Gastroesophageal sphincter (tissue), 4 donors: ENCODE results near the gene KIF12. TPM values are rescaled to one million over a fixed set of nuclear protein-coding genes. Genes with fewer than 3 reads are reported as not detected.

Source experiments
- ATAC-seq: fragments of 150-250 bp; one replicate; pipeline ENCODE4 v1.9.1; 2016; ENCODE audit warnings: mild to moderate bottlenecking, moderate library complexity
- H3K27ac ChIP-seq, 4 donors: fragments of 200-600 bp; sonication (generic) in 3 of 4; 1 replicate in 3 of 4; 2 replicates in 1 of 4; pipeline ENCODE4 v1.5.1; 2016 to 2019
- H3K27me3 ChIP-seq: fragments of 200-600 bp; sonication (generic); one replicate; pipeline ENCODE4 v1.5.1; 2019
- H3K36me3 ChIP-seq, 2 donors: fragments of 200-600 bp; sonication (generic); one replicate each; pipeline ENCODE4 v1.5.1; 2019; ENCODE audit warnings: control low read depth in 1 of 2
- H3K4me1 ChIP-seq, 3 donors: fragments of 200-600 bp; sonication (generic); 1 replicate in 2 of 3; 2 replicates in 1 of 3; pipeline ENCODE4 v1.5.1; 2016 to 2019; ENCODE audit warnings: control low read depth in 2 of 3
- H3K4me3 ChIP-seq, 2 donors: fragments of 200-600 bp; sonication (generic); one replicate each; pipeline ENCODE4 v1.5.1; 2019; ENCODE audit warnings: mild to moderate bottlenecking in 1 of 2, moderate library complexity in 1 of 2
- H3K9me3 ChIP-seq, 3 donors: fragments of 200-600 bp; sonication (generic); one replicate each; pipeline ENCODE4 v1.5.1; 2017 to 2019; ENCODE audit warnings: control low read depth in 2 of 3
- EP300 ChIP-seq: sonication (generic); formaldehyde crosslinking; IDR thresholded peaks from one replicate; pipeline ENCODE4 v1.6.1; 2017; ENCODE audit warnings: antibody characterized with exemption, mild to moderate bottlenecking
- POLR2A ChIP-seq, 2 donors: fragments of 450-650 bp; IDR thresholded peaks; one replicate each; pipeline ENCODE4 v1.6.1; 2017; ENCODE audit warnings: antibody characterized with exemption in 2 of 2, mild to moderate bottlenecking in 2 of 2, moderate library complexity in 1 of 2
- POLR2AphosphoS5 ChIP-seq: sonication (generic); formaldehyde crosslinking; IDR thresholded peaks from one replicate; pipeline ENCODE4 v1.6.1; 2017; ENCODE audit warnings: antibody characterized with exemption
- WGBS, 2 donors: methylation state at CpG; one replicate each; pipeline ENCODE4 v1.1.5; 2018; ENCODE audit warnings: low coverage in 1 of 2; 5-methylcytosine and 5-hydroxymethylcytosine counted together
- total RNA-seq, 4 donors: library from RNA; depleted of rRNA; stranded (reverse); fragments of >200 nt; gene quantifications; one replicate each; pipeline ENCODE4 v1.1.0, GENCODE V29; 2016
- TF ChIP-seq, protein P1 (sequence below), 4 experiments: fragments of 200-600 bp in 2 of 4; fragments of 450-650 bp in 2 of 4; sonication (generic) in 1 of 4; IDR thresholded peaks; one replicate each; pipeline ENCODE4 v1.5.1; 2017 to 2019; ENCODE audit warnings: antibody characterized with exemption in 4 of 4, mild to moderate bottlenecking in 2 of 4, moderate library complexity in 2 of 4

Gene KIF12
- total RNA-seq, 4 donors from 2014 or later: not detected

DNA sequence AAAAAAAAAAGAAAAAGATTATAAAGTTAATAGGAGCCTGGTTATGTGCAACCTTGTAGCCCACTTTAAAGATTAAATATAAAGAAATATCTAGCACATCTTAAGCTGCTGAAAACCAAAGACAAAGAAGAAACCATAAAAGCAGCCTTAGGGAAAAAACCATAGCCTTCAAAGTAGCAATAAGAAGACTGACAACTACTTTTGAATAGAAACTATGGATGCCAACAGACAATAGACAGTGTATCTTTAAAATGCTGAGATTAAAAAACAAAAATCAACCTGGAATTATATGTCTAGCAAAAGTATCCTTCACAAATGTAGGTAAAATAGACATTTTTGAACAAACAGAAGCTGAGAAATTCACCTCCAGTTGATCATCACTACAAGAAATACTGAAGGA lies 3.4 kb upstream of the KIF12 start:
- H3K27me3 ChIP-seq: peaks cover 35% of the 10 kb centered on the region
- H3K4me3 ChIP-seq: no peak overlapping the region
- TF ChIP-seq POLR2AphosphoS5 (no peak), POLR2A (IDR thresholded peaks at IDR 0.05) (no peak), EP300 (no peak)
- TF ChIP-seq, protein P1, sequence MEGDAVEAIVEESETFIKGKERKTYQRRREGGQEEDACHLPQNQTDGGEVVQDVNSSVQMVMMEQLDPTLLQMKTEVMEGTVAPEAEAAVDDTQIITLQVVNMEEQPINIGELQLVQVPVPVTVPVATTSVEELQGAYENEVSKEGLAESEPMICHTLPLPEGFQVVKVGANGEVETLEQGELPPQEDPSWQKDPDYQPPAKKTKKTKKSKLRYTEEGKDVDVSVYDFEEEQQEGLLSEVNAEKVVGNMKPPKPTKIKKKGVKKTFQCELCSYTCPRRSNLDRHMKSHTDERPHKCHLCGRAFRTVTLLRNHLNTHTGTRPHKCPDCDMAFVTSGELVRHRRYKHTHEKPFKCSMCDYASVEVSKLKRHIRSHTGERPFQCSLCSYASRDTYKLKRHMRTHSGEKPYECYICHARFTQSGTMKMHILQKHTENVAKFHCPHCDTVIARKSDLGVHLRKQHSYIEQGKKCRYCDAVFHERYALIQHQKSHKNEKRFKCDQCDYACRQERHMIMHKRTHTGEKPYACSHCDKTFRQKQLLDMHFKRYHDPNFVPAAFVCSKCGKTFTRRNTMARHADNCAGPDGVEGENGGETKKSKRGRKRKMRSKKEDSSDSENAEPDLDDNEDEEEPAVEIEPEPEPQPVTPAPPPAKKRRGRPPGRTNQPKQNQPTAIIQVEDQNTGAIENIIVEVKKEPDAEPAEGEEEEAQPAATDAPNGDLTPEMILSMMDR (IDR thresholded peaks at IDR 0.05): no peak
- ATAC-seq: no peak
- H3K9me3 ChIP-seq: peaks cover 0 to 22% (median 0%) of the 10 kb centered on the region in 3 donors
- H3K4me1 ChIP-seq: peaks cover 0 to 15% (median 5%) of the 10 kb centered on the region in 3 donors
- no peaks in the 10 kb centered on the region for H3K36me3 ChIP-seq
- H3K27ac ChIP-seq: no peak overlapping the region

DNA sequence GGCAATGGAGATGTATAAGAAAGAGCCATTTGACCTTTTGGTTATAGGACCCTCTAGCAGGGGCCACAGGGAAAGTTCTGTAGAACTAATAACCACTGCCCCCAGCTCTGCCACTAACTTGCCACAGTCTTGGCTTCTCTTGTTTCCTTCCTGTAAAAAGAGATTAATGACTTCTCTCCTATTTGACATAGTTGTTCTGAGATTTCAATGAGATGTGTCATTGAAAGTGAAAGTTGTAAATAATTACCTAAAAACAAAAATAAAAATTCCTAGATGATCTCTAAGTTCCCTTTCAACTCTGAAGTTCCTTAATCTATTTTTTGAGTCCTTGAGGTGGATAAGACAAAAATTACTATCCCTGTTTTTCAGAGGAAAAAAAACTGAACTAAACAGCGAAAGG lies 1.4 kb upstream of the KIF12 start:
- Histone ChIP-seq H3K4me3 (no peak overlapping the region), H3K27me3 (peaks cover 53% of the 10 kb centered on the region), H3K36me3 (no peaks in the 10 kb centered on the region), H3K27ac (no peak overlapping the region), H3K9me3 (peaks cover 0 to 22% (median 0%) of the 10 kb centered on the region in 3 donors), H3K4me1 (peaks cover 0 to 19% (median 5%) of the 10 kb centered on the region in 3 donors)
- WGBS, 2 donors: 73 to 86% methylated on average over 1 of the region's 1 CpG
- TF ChIP-seq POLR2A (IDR thresholded peaks at IDR 0.05) (no peak), EP300 (no peak), POLR2AphosphoS5 (no peak)
- TF ChIP-seq, protein P1 (IDR thresholded peaks at IDR 0.05): no peak
- no peak for ATAC-seq

DNA sequence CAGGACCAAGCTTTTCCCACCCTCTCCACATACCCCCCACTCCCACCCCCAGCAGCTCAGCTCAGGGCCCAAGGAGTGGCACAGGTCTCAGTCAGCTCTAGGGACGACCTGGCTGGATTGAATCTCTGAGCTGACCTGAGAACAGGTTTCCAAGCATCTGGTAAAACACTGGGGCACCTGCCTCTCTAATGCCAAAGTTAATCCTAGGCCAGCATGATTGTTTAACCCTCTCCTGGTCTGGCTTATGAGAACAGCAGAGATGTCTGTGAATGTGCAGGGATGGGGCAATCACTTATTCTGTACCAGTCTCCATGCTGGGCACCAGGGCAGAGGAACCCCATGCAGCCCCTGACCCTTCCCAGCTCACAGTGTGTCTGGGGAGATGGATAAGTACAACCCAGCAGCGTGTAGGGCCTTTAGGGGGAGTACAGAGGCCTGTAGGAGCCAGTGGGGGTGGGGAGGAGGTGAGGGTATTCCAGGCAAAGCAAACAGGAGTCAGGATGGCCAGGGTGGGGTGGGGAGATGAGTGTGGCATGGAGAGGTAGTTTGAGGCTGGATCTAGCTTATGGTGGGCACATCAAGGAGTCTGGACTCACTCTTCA lies 678 bp upstream of the KIF12 start:
- no peaks in the 10 kb centered on the region for H3K36me3 ChIP-seq
- 100% methylated on average over 1 of the region's 2 CpGs; no CpG with 5 or more reads in 1 of the 2 donors for WGBS, 2 donors
- peaks cover 61% of the 10 kb centered on the region for H3K27me3 ChIP-seq
- TF ChIP-seq POLR2A (IDR thresholded peaks at IDR 0.05): no peak
- no peak for TF ChIP-seq POLR2AphosphoS5
- TF ChIP-seq, protein P1 (IDR thresholded peaks at IDR 0.05): no peak
- no peak for TF ChIP-seq EP300
- no peak overlapping the region for H3K4me3 ChIP-seq
- ATAC-seq: no peak
- H3K4me1 ChIP-seq: peaks cover 0 to 19% (median 5%) of the 10 kb centered on the region in 3 donors
- H3K9me3 ChIP-seq: peaks cover 0 to 22% (median 0%) of the 10 kb centered on the region in 3 donors
- no peak overlapping the region for H3K27ac ChIP-seq

DNA sequence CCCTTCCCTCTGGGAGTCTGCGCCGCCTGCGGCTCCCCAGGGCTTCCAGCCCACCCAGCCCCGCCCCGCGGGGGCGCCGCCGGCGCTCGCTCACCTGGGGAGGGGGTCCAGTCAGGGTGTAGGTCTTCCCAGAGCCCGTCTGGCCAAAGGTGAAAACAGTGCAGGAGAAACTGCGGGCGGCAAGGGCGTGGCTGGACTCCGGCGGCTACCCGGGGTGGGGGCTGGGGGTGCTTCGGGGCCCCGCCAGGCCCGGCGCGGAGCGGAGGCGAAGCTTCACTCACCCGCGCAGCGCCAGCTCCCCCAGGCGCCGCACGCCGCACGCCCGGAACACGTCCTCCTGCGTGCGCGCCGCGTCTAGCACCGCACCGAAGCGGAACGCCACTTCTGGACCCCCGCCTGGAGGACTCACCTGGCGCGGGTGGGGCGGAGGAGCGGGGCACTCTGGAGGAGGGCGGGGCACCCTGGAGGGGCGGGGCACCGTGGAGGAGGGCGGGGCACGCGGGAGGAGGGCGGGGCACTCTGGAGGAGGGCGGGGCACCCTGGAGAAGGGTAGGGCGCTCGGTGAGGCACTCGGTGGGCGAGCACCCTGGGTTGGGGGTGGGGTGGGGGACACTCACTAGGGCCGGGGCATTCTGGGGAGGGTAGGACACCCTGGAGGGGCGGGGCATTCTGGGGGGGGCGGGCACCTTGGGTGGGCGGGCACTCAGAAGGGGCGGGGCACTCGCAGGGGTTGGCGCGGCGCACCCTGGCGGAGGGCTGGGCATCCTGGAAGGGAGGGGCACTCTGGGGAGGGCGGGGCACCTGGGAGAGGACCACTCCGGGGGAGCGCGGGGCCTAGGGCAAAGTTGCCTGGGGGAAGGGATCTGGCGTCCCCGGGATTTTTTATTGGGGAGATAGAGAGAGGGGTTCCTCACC lies 814 bp downstream of the KIF12 start:
- WGBS, 2 donors: no CpG with 5 or more reads among the region's 77 CpGs
- no peaks in the 10 kb centered on the region for H3K36me3 ChIP-seq
- H3K27me3 ChIP-seq: peaks cover 61% of the 10 kb centered on the region
- no peak for ATAC-seq
- no peak for TF ChIP-seq POLR2AphosphoS5
- TF ChIP-seq, protein P1 (IDR thresholded peaks at IDR 0.05): no peak
- no peak for TF ChIP-seq EP300
- TF ChIP-seq POLR2A (IDR thresholded peaks at IDR 0.05): no peak
- peaks cover 0 to 22% (median 0%) of the 10 kb centered on the region in 3 donors for H3K9me3 ChIP-seq
- peak overlapping the region; percentile 6 to 52 for H3K4me3 ChIP-seq
- peaks cover 0 to 19% (median 5%) of the 10 kb centered on the region in 3 donors for H3K4me1 ChIP-seq
- H3K27ac ChIP-seq: no peak overlapping the region
